ENCODE data around the gene N4BP3. TPM values are rescaled to one million over a fixed set of nuclear protein-coding genes. Genes with fewer than 3 reads are reported as not detected.
A peak's percentile ranks its signal among the peaks of the same experiment; 100 is the strongest.

Gene N4BP3
- total RNA-seq, 2 donors from 2014 or later, result 0.07 TPM; not detected in 1

GRCh38 chr5:178160176-178160575, 46.8 kb downstream of the N4BP3 start:
- ATAC-seq (ENCODE audit: insufficient number of reproducible peaks, low FRiP score, low read depth), result no peak
- H3K4me1 ChIP-seq (ENCODE audit: control insufficient read depth in 1 of 2, low read depth in 2 of 2), result peaks cover 0 to 9% of the 10 kb centered on the region in 2 donors
- no peaks in the 10 kb centered on the region for H3K27me3 ChIP-seq (replicated peaks; ENCODE audit: insufficient read depth)

DNA sequence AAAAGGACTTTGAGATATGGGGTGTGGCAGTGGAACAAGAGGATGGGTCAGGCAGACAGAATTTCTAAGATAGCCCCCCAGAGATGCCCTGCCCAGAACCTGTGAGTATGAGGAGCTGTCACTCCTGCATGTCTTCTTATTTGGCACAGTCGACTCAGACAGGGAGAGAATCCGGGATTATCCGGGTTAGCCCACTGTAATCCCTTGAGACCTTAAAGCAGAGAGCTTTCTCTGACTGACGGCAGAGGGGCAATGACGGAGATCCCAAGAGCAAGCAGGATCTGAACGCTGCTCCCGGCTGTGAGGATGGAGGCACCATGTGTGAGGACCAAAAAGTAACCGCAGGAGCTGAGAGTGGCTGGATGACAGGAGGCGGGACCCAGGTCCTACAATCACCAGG, 49.1 kb downstream of the N4BP3 start:
- no peaks in the 10 kb centered on the region for H3K36me3 ChIP-seq
- no peak overlapping the region for H3K4me3 ChIP-seq
- no peaks in the 10 kb centered on the region for H3K9me3 ChIP-seq
- TF ChIP-seq CTCF (IDR thresholded peaks at IDR 0.05), result no peak
- H3K27ac ChIP-seq, result no peak overlapping the region
- H3K27me3 ChIP-seq (replicated peaks; ENCODE audit: insufficient read depth), result no peaks in the 10 kb centered on the region
- no peak for ATAC-seq (ENCODE audit: insufficient number of reproducible peaks, low FRiP score, low read depth)
- peaks cover 0 to 9% of the 10 kb centered on the region in 2 donors for H3K4me1 ChIP-seq (ENCODE audit: control insufficient read depth in 1 of 2, low read depth in 2 of 2)
- no peak for DNase-seq (ENCODE audit: low spot score)

More at GRCh38 chr5:178160176-178160575, 46.8 kb downstream of the N4BP3 start:
- no peaks in the 10 kb centered on the region for H3K9me3 ChIP-seq
- no peak overlapping the region for H3K4me3 ChIP-seq
- no peak for DNase-seq (ENCODE audit: low spot score)
- no peak overlapping the region for H3K27ac ChIP-seq
- no peak for TF ChIP-seq CTCF (IDR thresholded peaks at IDR 0.05)
- H3K36me3 ChIP-seq, result no peaks in the 10 kb centered on the region

GRCh38 chr5:178163772-178164735, 50.7 kb downstream of the N4BP3 start:
- no peaks in the 10 kb centered on the region for H3K27me3 ChIP-seq (replicated peaks; ENCODE audit: insufficient read depth)
- peak; percentile 99 for TF ChIP-seq CTCF (IDR thresholded peaks at IDR 0.05)
- no peaks in the 10 kb centered on the region for H3K36me3 ChIP-seq
- DNase-seq (ENCODE audit: low spot score), result peak; percentile 54
- no peak overlapping the region for H3K27ac ChIP-seq
- H3K9me3 ChIP-seq, result no peaks in the 10 kb centered on the region
- no peak for ATAC-seq (ENCODE audit: insufficient number of reproducible peaks, low FRiP score, low read depth)
- peaks cover 0 to 9% of the 10 kb centered on the region in 2 donors for H3K4me1 ChIP-seq (ENCODE audit: control insufficient read depth in 1 of 2, low read depth in 2 of 2)
- peak overlapping the region; percentile 48 for H3K4me3 ChIP-seq

- H3K4me1 ChIP-seq (ENCODE audit: control insufficient read depth in 1 of 2, low read depth in 2 of 2), result peaks cover 0 to 9% of the 10 kb centered on the region in 2 donors
- H3K27me3 ChIP-seq (replicated peaks; ENCODE audit: insufficient read depth), result no peaks in the 10 kb centered on the region
- no peaks in the 10 kb centered on the region for H3K36me3 ChIP-seq
- TF ChIP-seq CTCF (IDR thresholded peaks at IDR 0.05), result no peak
- no peak overlapping the region for H3K4me3 ChIP-seq
- ATAC-seq (ENCODE audit: insufficient number of reproducible peaks, low FRiP score, low read depth) (no peak), DNase-seq (ENCODE audit: low spot score) (no peak)
- H3K27ac ChIP-seq, result no peak overlapping the region
- no peaks in the 10 kb centered on the region for H3K9me3 ChIP-seq
Measured at GRCh38 chr5:178165581-178165980, 52.2 kb downstream of the N4BP3 start.

GRCh38 chr5:178170455-178170854, 57.1 kb downstream of the N4BP3 start:
- ATAC-seq (ENCODE audit: insufficient number of reproducible peaks, low FRiP score, low read depth) (no peak), DNase-seq (ENCODE audit: low spot score) (no peak)
- H3K4me3 ChIP-seq, result no peak overlapping the region
- no peak for TF ChIP-seq CTCF (IDR thresholded peaks at IDR 0.05)
- no peaks in the 10 kb centered on the region for H3K9me3 ChIP-seq
- no peak overlapping the region for H3K27ac ChIP-seq
- H3K27me3 ChIP-seq (replicated peaks; ENCODE audit: insufficient read depth), result no peaks in the 10 kb centered on the region
- no peaks in the 10 kb centered on the region for H3K4me1 ChIP-seq (ENCODE audit: control insufficient read depth in 1 of 2, low read depth in 2 of 2)
- H3K36me3 ChIP-seq, result no peaks in the 10 kb centered on the region
